Skeletal muscle cell (primary cell): ENCODE results near the gene ASXL2.
"Not testable (repeated sequence)": the region's sequence is repeated elsewhere in the genome, so short reads cannot be mapped to it uniquely, and the experiment has no call there.

Source experiments
- DNase-seq: peaks from one replicate; pipeline ENCODE4 v3.0.0-alpha.2; 2010; ENCODE audit warnings: low read depth
- H3K4me3 ChIP-seq: 2 replicates; pipeline ENCODE4 v1.5.1; 2011; ENCODE audit warnings: low read depth, mild to moderate bottlenecking, control low read depth, low read length, moderate library complexity

The ASXL2 gene

DNA sequence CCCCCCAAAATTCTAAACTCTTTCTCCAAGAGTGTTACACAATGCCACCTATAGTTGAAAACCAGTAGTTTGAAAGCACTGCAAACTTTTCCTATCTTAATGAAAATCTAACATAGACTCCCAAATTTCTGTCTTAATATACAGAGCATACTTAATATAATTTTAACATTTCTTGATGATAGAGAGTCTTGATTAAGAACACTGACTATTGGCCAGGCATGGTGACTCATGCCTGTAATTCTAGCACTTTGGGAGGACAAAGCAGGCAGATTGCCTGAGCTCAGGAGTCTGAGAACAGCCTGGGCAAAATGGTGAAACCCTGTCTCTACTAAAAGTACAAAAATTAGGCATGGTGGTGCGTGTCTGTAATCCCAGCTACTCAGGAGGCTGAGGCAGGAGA lies 34.2 kb downstream of the ASXL2 start:
- H3K4me3 ChIP-seq = no peak overlapping the region
- DNase-seq = no peak

DNA sequence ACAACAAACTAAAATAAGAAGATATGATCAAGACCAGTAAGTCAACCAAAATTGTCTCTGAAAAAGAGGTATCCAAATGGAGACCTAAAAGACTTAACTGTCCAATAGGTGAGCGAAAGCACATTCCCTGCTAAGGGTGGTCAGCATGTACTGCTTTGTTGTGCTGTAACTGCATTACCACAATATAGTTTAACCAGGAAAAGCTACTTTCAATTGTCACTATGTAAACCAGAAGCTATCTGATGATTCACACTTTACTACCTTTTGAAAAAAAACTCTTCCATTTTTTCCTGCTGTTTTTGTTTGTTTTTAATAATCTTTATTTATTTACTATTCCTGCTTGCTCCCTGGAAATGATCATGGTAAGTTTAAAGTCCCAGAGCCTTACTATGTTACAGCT lies 36.1 kb downstream of the ASXL2 start:
- H3K4me3 ChIP-seq = no peak overlapping the region
- DNase-seq = no peak

DNA sequence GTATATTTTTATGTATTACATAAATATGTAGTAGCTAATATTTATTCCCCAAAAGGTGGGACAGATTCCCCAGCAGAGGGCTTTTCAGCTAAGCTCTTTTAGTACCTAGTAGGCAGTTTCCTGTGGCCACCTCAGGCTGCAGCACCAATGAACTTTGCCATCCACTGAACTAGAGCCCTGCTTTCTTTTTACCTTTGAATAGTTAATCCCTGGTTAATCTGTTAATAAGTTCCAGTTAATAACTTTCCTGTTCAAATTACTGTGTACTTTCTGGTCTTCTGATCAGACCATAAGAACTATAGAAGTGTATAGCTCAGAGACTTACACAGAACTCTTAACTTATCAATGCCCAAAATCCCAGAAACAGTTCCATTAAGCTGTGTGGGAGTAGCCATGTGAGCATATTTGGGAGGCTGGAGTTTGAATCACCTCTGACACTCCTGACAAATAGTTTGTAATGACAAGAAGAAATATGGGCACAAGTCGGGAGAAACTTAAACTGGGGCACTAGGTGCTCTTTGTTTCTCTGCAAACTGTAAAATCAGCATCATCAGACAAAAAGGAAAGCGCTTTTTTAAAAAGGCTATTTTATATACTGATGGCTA lies 40.0 kb downstream of the ASXL2 start:
- H3K4me3 ChIP-seq = no peak overlapping the region
- no peak for DNase-seq

DNA sequence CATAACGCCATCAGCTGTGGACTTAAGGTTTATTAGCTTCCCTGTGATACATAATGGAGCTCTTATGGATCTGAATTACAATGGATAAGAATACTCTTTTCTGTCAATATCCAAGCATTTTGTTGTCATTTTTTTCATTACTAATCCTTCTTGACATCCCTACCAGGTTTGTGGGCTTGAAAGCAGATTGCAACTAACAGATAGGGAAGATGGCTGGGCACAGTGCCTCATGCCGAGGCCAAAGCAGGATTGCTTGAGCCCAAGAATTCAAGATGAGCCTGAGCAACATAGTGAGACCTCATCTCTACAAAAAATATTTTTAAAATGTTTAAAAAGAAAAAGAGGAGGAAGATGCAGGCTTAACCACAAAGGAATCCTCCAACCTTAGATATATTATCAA lies 42.4 kb downstream of the ASXL2 start:
- H3K4me3 ChIP-seq = no peak overlapping the region
- DNase-seq = no peak

DNA sequence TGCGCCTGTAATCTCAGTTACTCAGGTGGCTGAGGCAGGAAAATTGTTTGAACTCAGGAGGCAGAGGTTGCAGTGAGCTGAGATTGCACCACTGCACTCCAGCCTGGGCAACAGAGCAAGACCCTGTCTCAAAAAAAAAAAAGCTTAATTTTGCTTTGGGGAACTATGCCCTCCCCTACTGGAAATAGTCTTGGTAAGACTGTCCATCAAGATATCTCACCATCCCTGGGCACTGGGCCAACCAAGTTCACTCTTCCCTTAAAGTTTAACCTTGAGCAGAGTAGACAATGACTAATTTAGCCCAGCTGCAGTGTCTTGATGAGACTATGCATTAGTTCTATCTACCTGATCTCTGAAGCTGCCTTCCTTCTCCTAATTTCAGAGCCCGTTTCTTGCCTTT lies 44.7 kb downstream of the ASXL2 start:
- DNase-seq = no peak
- H3K4me3 ChIP-seq = no peak overlapping the region

DNA sequence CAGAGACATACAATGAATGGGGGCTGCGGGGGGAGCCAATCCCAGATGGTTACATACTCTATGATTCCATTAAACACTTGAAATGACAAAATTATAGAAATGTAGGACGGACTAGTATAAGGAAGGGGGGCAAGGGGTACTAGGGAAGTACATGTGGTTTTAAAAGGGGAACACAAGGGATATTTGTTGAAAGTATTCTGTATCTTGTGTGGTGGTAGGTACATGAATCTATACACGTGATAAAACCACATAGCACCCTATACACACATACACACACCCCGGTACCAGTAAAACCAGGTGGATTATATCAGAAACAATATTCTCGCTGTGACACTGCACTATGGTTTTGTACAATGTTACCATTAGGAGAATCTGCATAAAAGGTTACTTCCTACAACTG lies 45.4 kb downstream of the ASXL2 start:
- no peak for DNase-seq
- no peak overlapping the region for H3K4me3 ChIP-seq

DNA sequence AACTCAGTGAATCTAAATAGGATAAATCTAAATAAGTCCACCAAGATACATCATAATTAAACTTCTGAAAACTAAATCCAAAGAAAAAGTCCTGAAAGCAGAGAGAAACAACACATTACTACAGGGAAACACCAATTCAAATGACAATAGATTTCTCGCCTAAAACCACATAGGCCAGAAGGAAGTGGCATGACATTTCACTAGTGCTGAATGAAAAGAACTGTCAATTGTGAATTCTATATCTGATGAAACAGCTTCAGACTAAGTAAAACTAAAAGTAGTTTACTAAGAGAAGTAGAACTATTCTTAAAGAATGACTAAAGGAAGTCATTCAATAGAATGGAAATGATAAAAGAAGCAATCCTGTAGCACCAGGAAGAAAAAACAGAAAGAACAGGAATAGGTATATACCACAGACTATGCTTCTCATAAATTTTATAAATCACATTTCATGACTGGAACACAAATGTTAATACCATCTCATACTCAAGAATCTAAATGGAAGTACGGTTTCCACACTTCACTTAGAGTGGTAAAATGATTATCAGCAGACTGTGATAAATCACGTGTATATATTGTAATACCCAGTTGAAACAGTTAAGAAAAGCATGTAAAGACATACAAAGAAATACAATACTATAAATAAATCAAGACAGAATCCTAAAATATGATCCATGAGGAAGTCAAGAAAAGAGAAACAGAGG lies 46.4 kb downstream of the ASXL2 start:
- no peak for DNase-seq

DNA sequence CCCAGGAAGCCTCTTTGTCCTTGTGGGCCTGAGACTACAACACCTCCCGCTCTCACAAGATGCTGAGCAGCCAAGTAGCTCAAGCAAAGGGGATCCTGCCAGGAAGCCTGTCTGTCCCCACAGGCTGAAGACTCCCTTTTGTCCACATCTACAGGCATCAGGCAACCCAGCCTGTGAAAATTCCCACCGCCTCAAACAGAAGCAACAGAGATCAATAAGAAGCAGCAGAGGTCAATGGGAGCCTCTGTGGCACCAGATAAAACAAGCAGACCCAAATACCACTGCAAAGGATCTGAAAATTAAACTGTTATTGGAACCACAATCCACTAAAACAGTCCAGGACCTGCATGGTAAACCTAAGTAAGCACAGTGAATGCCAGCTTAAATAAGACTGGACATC lies 48.5 kb downstream of the ASXL2 start:
- no peak for DNase-seq

More for the DNA sequence above, 46.4 kb downstream of the ASXL2 start:
- no peak overlapping the region for H3K4me3 ChIP-seq

DNA sequence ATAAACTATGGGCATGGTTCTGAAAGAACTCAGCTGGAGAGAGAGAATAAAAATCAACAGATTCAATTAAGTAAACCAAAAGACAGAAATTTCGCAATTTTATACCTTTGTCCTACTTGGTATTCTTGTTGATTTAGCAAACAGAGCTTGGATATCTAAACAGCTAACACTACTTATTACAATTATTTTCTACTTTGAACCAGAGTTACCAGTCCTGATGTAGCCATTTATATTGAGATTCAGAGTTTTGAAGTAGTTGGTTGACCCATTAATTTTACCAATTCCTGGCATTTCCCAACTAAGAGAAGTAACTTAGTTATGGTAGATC lies 48.9 kb downstream of the ASXL2 start:
- DNase-seq = no peak
- no peak overlapping the region for H3K4me3 ChIP-seq

More for the DNA sequence above, 48.5 kb downstream of the ASXL2 start:
- no peak overlapping the region for H3K4me3 ChIP-seq

DNA sequence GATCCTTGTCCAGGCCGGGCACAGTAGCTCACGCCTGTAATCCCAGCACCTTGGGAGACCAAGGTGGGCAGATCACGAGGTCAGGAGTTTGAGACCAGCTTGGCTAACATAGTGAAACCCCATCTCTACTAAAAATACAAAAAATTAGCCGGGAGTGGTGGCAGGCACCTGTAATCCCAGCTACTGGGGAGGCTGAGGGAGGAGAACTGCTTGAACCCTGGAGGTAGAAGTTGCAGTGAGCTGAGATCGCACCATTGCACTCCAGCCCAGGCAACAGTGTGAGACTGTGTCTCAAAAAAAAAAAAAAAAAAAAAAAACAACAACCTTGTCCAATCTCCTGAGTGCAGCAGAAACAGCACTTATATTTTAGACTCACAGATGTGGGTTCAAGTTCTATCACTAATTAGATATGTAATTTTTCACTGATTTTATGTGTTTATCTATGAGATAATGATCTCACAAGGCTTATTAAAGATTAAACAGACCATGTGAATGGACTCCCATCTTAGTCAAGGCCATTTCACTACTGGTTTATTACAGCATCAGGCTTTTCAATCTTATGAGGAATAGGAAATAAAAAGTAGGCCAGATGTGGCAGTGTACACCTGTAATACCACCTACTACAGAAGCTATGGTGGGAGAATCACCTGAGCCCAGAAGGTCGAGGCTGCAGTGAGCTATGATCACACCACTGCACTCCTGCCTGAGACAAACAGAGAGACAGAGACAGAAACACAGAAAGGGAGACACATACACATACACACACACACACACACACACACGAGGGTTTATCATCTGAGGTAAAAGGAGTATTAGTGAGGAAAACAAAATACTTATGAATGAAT lies 49.5 kb downstream of the ASXL2 start:
- not testable (repeated sequence) for H3K4me3 ChIP-seq, DNase-seq

DNA sequence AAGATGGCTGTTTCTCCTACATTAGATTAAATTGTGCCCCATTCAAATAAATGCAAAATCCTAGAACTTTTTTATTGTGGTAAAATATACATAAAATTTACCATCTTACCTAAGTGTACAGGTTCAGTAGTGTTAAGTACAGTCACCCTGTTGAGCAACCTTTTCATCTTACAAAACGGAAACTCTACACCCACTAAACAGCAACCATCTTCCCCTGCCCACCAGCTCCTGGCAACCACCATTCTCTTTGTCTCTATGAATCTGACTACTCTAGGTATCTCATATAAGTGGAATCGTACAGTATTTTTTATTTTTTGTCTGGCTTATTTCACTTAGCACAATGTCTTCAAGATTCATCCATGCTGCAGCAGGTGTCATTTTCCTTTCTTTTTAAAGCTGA lies 53.0 kb downstream of the ASXL2 start:
- H3K4me3 ChIP-seq = no peak overlapping the region
- DNase-seq = no peak

DNA sequence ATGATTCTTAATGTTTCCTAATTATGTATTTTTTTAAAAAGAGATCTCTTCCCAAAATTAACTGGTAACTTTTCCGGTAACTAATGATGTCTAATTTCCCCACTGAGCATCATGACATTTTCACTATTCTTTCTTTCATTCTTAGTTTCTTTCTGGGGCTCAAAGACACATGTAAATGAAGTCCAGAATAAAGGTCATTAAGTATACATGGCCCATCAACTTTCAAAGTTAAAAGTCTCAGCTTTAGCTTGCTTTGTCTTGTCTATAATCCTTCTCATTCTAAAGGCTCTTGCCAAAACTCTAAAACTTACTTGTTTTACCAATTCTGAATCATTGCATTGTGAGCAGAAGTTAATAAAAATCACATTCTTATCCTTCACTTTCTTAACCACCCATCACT lies 53.6 kb downstream of the ASXL2 start:
- no peak for DNase-seq
- H3K4me3 ChIP-seq = no peak overlapping the region

DNA sequence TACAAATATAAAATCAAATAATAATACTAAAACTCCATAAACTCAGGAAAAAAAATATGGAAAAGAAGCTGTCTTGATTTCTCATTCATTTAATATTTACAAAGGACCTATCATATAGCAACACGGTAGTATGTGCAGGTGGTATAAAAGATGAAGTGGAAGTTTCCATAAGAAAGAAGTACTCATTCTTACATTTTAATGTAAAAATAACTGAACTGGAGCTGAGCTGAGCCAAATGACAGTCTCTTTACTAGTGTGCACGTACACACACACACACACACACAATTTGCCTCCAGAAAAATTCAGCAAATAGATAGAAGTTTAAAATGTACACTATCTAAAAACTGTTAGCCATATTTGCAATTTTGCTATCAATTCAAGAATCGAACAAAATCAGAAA lies 54.1 kb downstream of the ASXL2 start:
- no peak overlapping the region for H3K4me3 ChIP-seq
- DNase-seq = no peak

DNA sequence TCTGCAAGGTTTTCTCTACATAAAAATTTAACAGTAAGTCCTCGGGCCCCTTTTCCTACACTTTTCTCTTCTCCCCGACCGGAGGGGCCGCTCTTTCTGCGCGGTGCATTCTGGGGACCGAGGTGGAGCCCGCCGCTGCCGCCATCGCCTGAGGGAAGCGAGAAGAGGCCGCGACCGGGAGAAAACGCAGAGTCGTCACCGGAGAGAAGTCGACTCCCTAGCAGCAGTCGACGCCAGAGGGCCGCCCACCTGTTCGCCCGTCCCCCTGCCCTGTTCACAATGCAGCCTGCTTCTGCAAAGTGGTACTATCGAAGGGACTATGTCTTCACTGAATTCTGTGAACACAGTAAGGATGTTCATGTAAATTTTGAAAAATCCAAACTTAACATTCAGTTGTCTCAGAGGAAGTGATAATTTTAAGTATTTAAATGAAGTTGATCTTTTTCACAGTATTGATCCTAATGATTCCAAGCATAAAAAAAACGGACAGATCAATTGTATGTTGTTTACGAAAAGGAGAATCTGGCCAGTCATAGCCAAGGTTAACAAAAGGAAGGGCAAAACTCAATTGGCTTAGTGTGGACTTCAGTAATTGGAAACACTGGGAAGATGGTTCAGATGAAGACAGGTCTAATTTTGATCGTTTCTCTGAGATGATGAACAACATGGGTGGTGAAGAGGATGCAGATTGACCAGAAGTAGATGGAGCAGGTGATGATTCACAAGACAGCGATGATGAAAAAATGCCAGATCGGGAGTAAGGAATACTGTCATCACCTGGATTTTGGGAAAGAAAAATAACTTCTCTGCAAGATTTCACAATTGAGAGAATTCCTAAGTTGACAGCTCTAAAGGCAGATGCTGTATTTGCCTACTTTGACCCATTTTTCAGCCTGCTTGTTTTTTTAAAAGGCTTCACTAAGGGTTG lies 55.8 kb downstream of the ASXL2 start:
- peak overlapping the region; percentile 30 for H3K4me3 ChIP-seq
- DNase-seq = no peak

DNA sequence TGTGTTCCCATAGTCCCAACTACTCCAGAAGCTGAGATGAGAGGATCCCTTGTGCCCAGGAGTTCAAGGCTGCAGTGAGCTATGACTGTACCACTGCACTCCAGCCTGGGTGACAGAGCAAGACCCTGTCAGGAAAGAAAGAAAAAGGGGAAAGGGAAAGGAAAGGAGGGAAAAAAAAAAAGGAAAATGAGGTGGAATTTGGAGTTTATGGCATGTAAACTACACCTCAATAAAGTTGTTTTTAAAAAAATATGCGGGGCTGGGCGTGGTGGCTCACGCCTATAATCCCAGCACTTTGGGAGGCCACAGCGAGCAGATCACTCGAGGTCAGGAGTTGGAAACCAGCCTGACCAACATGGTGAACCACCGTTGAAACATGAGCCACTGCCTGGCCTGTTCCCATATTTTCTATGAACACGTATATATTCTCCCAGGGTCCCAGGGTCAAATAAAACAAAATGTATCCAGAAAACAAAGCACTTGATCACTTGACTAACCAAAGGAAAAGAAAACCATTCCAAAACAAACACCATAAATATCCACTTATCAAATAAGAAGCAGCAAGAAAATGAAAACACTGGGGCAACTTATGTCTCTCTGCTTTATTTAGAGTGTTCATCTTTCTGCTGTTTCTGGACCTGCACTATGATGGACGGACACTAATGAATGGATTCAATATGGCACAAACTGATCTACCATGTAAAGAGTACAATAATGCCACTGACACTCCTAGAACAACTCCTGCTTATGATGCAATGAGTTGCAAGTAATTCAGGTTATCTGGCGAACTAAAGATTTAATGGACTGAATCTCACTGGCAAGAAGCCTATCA lies 56.8 kb downstream of the ASXL2 start:
- no peak for DNase-seq
- no peak overlapping the region for H3K4me3 ChIP-seq

DNA sequence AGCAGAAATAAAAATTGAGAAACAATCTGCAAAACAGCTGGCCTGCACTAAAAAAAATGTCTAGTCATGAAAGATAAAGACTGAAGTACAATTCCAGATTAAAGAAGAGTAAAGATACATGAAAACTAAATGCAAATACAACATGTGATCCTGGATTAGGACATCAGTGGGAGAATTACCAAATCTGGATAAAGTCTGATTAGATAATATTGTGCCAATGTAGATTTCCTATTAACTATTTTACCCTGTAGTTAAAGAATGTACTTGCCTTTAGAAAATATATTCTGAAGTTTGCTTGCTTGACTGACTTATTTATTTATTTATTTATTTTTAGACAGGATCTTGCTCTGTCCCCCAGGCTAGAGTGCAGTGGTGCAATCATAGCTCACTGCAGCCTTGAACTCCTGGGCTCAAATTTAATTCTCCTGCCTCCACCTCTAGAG lies 58.7 kb downstream of the ASXL2 start:
- no peak overlapping the region for H3K4me3 ChIP-seq
- DNase-seq = no peak

DNA sequence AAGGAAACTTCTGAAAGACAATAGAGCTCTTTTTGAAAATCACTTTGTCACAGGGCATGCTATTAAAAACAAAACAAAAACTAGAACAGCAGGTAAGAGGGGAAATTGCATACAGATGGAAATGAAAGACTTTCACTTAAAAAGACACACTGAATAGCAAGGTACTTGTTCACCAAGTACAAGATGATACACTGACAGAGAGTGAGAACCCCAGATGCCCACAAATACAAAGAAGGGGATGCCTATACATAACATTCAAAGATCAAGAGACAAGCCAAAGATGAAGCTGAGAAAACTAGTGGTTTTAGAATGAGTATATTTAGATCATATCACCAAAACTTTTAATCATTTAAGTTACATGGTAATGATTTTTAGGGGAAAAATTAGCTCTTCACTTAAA lies 60.7 kb downstream of the ASXL2 start:
- no peak overlapping the region for H3K4me3 ChIP-seq
- no peak for DNase-seq

DNA sequence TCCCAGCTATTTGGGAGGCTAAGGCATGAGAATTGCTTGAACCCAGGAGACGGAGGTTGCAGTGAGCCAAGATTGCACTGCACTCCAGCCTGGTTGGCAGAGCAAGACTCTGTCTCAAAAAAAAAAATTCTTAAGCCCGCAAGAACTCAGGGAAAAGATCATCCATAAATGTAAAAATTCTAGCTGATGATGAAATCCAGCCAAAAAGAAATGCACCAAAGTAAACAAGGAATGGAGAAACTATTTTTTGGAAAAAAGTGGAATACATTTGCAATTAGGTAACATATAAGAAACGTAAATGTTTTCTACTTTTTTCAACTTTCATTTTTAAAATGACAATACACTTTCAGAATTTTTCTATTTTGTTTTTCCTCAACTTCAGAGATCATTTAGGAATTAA lies 61.3 kb downstream of the ASXL2 start:
- no peak overlapping the region for H3K4me3 ChIP-seq
- no peak for DNase-seq

DNA sequence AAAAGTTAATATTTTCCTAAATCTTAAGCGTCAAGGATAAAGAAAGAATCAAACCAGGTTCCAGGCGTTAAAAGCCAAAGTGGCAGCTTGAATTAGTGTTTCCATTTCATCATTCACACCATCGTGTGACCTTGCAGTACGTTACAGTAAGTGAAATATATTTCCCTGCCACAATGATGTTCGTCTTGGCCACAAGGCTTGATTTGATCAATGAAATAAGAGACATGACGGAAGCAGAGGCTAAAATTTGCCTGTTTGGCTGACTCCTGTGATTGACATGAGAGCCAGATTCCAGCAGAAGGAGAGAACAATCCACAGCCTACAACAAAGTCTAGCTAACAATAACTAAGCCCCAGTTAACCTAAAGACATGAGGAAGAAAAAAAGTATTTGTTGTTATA lies 62.0 kb downstream of the ASXL2 start:
- DNase-seq = no peak
- H3K4me3 ChIP-seq = no peak overlapping the region
